H9 (cell line): ENCODE measurements around the gene LMOD3. TPM values are rescaled to one million over a fixed set of nuclear protein-coding genes. Genes with fewer than 3 reads are reported as not detected.

ENCODE experiments used
- DNase-seq: peaks from one replicate; pipeline ENCODE4 v3.0.0-alpha.2; 2017
- H2AFZ ChIP-seq: one replicate; pipeline ENCODE4 v1.6.1; 2013; ENCODE audit warnings: mild to moderate bottlenecking, low read length, control low read depth, moderate library complexity
- H2AK5ac ChIP-seq: 2 replicates; pipeline ENCODE4 v1.6.1; 2013; ENCODE audit warnings: low read length, control low read depth, mixed read lengths; ENCODE audit not compliant: insufficient read length
- H2BK120ac ChIP-seq: one replicate; pipeline ENCODE4 v1.6.1; 2013; ENCODE audit warnings: low read depth, mild to moderate bottlenecking, low read length, control low read depth, inconsistent platforms; ENCODE audit not compliant: poor library complexity, severe bottlenecking
- H2BK12ac ChIP-seq: 2 replicates; pipeline ENCODE4 v1.6.1; 2013; ENCODE audit warnings: low read length, control low read depth, mixed read lengths, low read depth; ENCODE audit not compliant: insufficient read length
- H2BK15ac ChIP-seq: 2 replicates; pipeline ENCODE4 v1.6.1; 2013; ENCODE audit warnings: low read depth, low read length, control low read depth
- H2BK20ac ChIP-seq: one replicate; pipeline ENCODE4 v1.6.1; 2013; ENCODE audit warnings: low read depth, mild to moderate bottlenecking, low read length, control low read depth, inconsistent platforms; ENCODE audit not compliant: poor library complexity, severe bottlenecking
- H2BK5ac ChIP-seq: 2 replicates; pipeline ENCODE4 v1.6.1; 2013; ENCODE audit warnings: low read length, control low read depth, mixed read lengths; ENCODE audit not compliant: insufficient read length
- H3K14ac ChIP-seq: 2 replicates; pipeline ENCODE4 v1.6.1; 2013; ENCODE audit warnings: low read length, control low read depth; ENCODE audit not compliant: insufficient read depth
- H3K18ac ChIP-seq: 2 replicates; pipeline ENCODE4 v1.6.1; 2013; ENCODE audit warnings: low read depth, mild to moderate bottlenecking, mixed read lengths, low read length, control low read depth; ENCODE audit not compliant: insufficient read length
- H3K23ac ChIP-seq: 2 replicates; pipeline ENCODE4 v1.6.1; 2013; ENCODE audit warnings: low read length, control low read depth, mixed read lengths, low read depth; ENCODE audit not compliant: insufficient read length
- H3K23me2 ChIP-seq: 2 replicates; pipeline ENCODE4 v1.6.1; 2013; ENCODE audit warnings: low read depth, mild to moderate bottlenecking, mixed read lengths, low read length, control low read depth; ENCODE audit not compliant: insufficient read length, poor library complexity, severe bottlenecking
- H3K27ac ChIP-seq: 2 replicates; pipeline ENCODE4 v1.5.1; 2013; ENCODE audit warnings: low read length, control low read depth, mixed read lengths, low read depth; ENCODE audit not compliant: insufficient read length
- H3K27me3 ChIP-seq: 2 replicates; pipeline ENCODE4 v1.6.1; 2013; ENCODE audit warnings: low read length, control low read depth, inconsistent platforms; ENCODE audit not compliant: insufficient read depth
- H3K4ac ChIP-seq: 2 replicates; pipeline ENCODE4 v1.6.1; 2013; ENCODE audit warnings: low read depth, mild to moderate bottlenecking, control low read depth, inconsistent platforms, low read length, moderate library complexity
- H3K4me1 ChIP-seq: 2 replicates; pipeline ENCODE4 v1.6.1; 2013; ENCODE audit warnings: low read length, control low read depth, inconsistent platforms; ENCODE audit not compliant: insufficient read depth
- H3K4me2 ChIP-seq: 2 replicates; pipeline ENCODE4 v1.6.1; 2013; ENCODE audit warnings: low read length, control low read depth, mixed read lengths; ENCODE audit not compliant: insufficient read length, insufficient read depth
- H3K56ac ChIP-seq: 2 replicates; pipeline ENCODE4 v1.6.1; 2013; ENCODE audit warnings: low read depth, mild to moderate bottlenecking, mixed read lengths, low read length, control low read depth; ENCODE audit not compliant: insufficient read length
- H3K79me1 ChIP-seq: 2 replicates; pipeline ENCODE4 v1.6.1; 2013; ENCODE audit warnings: low read depth, mild to moderate bottlenecking, moderate library complexity, low read length, control low read depth, inconsistent platforms; ENCODE audit not compliant: insufficient read depth, poor library complexity, severe bottlenecking
- H3K79me2 ChIP-seq: 2 replicates; pipeline ENCODE4 v1.6.1; 2013; ENCODE audit warnings: low read length, control low read depth, inconsistent platforms; ENCODE audit not compliant: insufficient read depth
- H3K9ac ChIP-seq: 2 replicates; pipeline ENCODE4 v1.6.1; 2013; ENCODE audit warnings: low read length, control low read depth, mixed read lengths; ENCODE audit not compliant: insufficient read length; ENCODE audit errors: extremely low read depth
- H3K9me3 ChIP-seq: one replicate; pipeline ENCODE4 v1.6.1; 2013; ENCODE audit warnings: low read depth, low read length, inconsistent platforms; ENCODE audit not compliant: control insufficient read depth
- H3T11ph ChIP-seq: one replicate; pipeline ENCODE4 v1.6.1; 2013; ENCODE audit warnings: mild to moderate bottlenecking, low read length, control low read depth, inconsistent platforms
- H4K20me1 ChIP-seq: one replicate; pipeline ENCODE4 v1.6.1; 2013; ENCODE audit not compliant: control insufficient read depth, insufficient read length, insufficient read depth
- H4K5ac ChIP-seq: 2 replicates; pipeline ENCODE4 v1.6.1; 2013; ENCODE audit warnings: low read depth, mild to moderate bottlenecking, mixed read lengths, low read length, control low read depth; ENCODE audit not compliant: insufficient read length
- H4K8ac ChIP-seq: replicated peaks from 2 replicates; pipeline ENCODE4 v1.6.1; 2013; ENCODE audit warnings: low read length, control low read depth, mixed read lengths, low read depth; ENCODE audit not compliant: insufficient read length
- H4K91ac ChIP-seq: 2 replicates; pipeline ENCODE4 v1.6.1; 2013; ENCODE audit warnings: low read depth, mild to moderate bottlenecking, moderate library complexity, mixed read lengths, low read length, control low read depth; ENCODE audit not compliant: insufficient read length
- H3K27ac Mint-ChIP-seq, 3 experiments: 2 replicates in 2 of 3; 3 replicates in 1 of 3; pipeline ENCODE4 v1.8.0; 2020 to 2021; ENCODE audit warnings: mixed read lengths in 3 of 3, mild to moderate bottlenecking in 1 of 3, moderate library complexity in 1 of 3
- H3K27me3 Mint-ChIP-seq: 2 replicates; pipeline ENCODE4 v1.8.0; 2021; ENCODE audit warnings: low read depth, mild to moderate bottlenecking, moderate library complexity, mixed read lengths
- H3K36me3 Mint-ChIP-seq, 3 experiments: 2 replicates in 2 of 3; 3 replicates in 1 of 3; pipeline ENCODE4 v1.8.0; 2020 to 2021; ENCODE audit warnings: low read depth in 3 of 3, mixed read lengths in 3 of 3; ENCODE audit not compliant: insufficient read depth in 1 of 3
- H3K4me1 Mint-ChIP-seq, 2 experiments: 2 replicates each; pipeline ENCODE4 v1.8.0; 2020; ENCODE audit warnings: mixed read lengths in 2 of 2
- H3K4me3 Mint-ChIP-seq, 2 experiments: 2 replicates in 1 of 2; 3 replicates in 1 of 2; pipeline ENCODE4 v1.8.0; 2020 to 2021; ENCODE audit warnings: mild to moderate bottlenecking in 2 of 2, mixed read lengths in 2 of 2, moderate library complexity in 1 of 2
- H3K9me3 Mint-ChIP-seq, 2 experiments: 2 replicates in 1 of 2; 3 replicates in 1 of 2; pipeline ENCODE4 v1.8.0; 2020; ENCODE audit warnings: mild to moderate bottlenecking in 2 of 2, mixed read lengths in 2 of 2, moderate library complexity in 1 of 2
- WGBS: extraction: QIAGEN DNeasy Blood & Tissue Kit; methylation state at CpG from one replicate; pipeline ENCODE4 v1.1.7; 2013; ENCODE audit warnings: missing lambda C conversion rate, low lambda C conversion rate, mixed read lengths; ENCODE audit not compliant: insufficient read length; ENCODE audit errors: extremely low coverage; 5-methylcytosine and 5-hydroxymethylcytosine counted together
- total RNA-seq: library from RNA; stranded (reverse); gene quantifications from 2 replicates; pipeline ENCODE4 v1.2.1, GENCODE V29; 2021
- TF ChIP-seq, protein P1 (sequence below): fragments of 200-600 bp; sonication (generic); conservative IDR thresholded peaks from 3 replicates; pipeline ENCODE4 v1.8.0; 2021; ENCODE audit warnings: antibody characterized with exemption, mild to moderate bottlenecking

The LMOD3 gene
- total RNA-seq, 1 experiment from 2014 or later = not detected

DNA sequence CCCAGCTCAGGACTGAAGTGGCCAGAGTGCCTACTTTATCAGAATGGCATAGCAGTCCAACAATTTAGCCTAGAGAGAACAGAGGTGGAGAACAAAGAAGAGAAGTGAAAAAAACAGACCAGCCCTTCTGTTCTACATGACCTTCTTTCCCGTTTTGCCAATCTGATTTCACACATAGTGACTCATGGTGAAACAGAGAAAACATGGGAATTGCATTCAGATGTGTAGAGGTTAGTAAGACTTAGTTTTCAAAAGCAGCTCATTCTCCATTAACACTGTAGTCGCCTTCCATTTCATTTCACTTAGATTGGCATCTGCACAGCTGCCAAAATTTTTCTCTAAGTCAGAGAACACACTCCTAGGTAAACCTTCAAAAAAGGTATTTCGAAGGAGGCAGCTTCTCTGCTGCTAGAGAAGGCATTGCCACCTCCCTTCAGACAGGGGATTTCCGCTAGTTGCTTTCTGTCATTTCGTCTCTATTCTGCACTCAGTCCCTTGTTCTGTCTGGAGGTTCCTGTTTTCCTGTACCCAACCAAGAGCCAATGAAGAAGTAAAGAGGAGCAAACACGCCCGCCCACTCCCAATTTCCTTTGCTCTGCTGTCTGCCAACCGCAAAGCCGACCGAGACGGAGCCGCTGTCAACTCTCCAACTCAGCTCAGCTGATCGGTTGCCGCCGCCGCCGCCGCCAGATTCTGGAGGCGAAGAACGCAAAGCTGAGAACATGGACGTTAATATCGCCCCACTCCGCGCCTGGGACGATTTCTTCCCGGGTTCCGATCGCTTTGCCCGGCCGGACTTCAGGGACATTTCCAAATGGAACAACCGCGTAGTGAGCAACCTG is 37.8 kb downstream of the LMOD3 start, which contains the start of gene ARL6IP5:
ARL6IP5 (plus strand) TSS at position 612 of the 842 bp plus-strand sequence; CDS start at position 723, 111 bp downstream.
- H3K23me2 ChIP-seq = peaks cover 7% of the 10 kb centered on the region
- H3K79me2 ChIP-seq = peaks cover 1% of the 10 kb centered on the region; the same call in 1 of the 2 replicates
- H3K9me3 ChIP-seq = no peaks in the 10 kb centered on the region
- peak within 1 kb of the TSS; percentile 78 for H2AFZ ChIP-seq
- peak within 1 kb of the TSS; percentile 98 for H3K4me2 ChIP-seq
- H3K27me3 ChIP-seq = no peaks in the 10 kb centered on the region
- H3K4me1 Mint-ChIP-seq = peaks cover 32 to 35% of the 10 kb centered on the region in 2 experiments
- H3K23ac ChIP-seq = no peak within 1 kb of the TSS
- H3K14ac ChIP-seq = no peak within 1 kb of the TSS; the same call in 1 of the 2 replicates
- H3K56ac ChIP-seq = no peak within 1 kb of the TSS
- no peak within 1 kb of the TSS for H2BK5ac ChIP-seq
- H3K4ac ChIP-seq = no peak within 1 kb of the TSS
- no peaks in the 10 kb centered on the region for H3K9me3 Mint-ChIP-seq
- WGBS = no CpG with 5 or more reads among the region's 32 CpGs
- no peak within 1 kb of the TSS for H4K5ac ChIP-seq
- no peak within 1 kb of the TSS for H3T11ph ChIP-seq
- TF ChIP-seq, protein P1, sequence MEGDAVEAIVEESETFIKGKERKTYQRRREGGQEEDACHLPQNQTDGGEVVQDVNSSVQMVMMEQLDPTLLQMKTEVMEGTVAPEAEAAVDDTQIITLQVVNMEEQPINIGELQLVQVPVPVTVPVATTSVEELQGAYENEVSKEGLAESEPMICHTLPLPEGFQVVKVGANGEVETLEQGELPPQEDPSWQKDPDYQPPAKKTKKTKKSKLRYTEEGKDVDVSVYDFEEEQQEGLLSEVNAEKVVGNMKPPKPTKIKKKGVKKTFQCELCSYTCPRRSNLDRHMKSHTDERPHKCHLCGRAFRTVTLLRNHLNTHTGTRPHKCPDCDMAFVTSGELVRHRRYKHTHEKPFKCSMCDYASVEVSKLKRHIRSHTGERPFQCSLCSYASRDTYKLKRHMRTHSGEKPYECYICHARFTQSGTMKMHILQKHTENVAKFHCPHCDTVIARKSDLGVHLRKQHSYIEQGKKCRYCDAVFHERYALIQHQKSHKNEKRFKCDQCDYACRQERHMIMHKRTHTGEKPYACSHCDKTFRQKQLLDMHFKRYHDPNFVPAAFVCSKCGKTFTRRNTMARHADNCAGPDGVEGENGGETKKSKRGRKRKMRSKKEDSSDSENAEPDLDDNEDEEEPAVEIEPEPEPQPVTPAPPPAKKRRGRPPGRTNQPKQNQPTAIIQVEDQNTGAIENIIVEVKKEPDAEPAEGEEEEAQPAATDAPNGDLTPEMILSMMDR = no peak
- no peak within 1 kb of the TSS for H2AK5ac ChIP-seq
- H3K18ac ChIP-seq = no peak within 1 kb of the TSS
- H3K4me3 Mint-ChIP-seq = peak within 1 kb of the TSS; percentile 89 to 94
- H3K27me3 Mint-ChIP-seq = no peaks in the 10 kb centered on the region; the same call in 1 of the 2 replicates
- H2BK120ac ChIP-seq = no peak within 1 kb of the TSS
- no peak within 1 kb of the TSS for H3K27ac ChIP-seq
- no peaks in the 10 kb centered on the region for H4K20me1 ChIP-seq
- no peak within 1 kb of the TSS for H4K91ac ChIP-seq
- peaks cover 6% of the 10 kb centered on the region; the same call in 1 of the 2 replicates for H3K4me1 ChIP-seq
- H2BK20ac ChIP-seq = no peak within 1 kb of the TSS
- peak; percentile 92 for DNase-seq
- H3K27ac Mint-ChIP-seq = peak within 1 kb of the TSS in 1 of 3 experiments; percentile 48; a peak in 2 of 7 replicates
- no peaks in the 10 kb centered on the region for H3K36me3 Mint-ChIP-seq
- peak within 1 kb of the TSS; percentile 81 for H3K9ac ChIP-seq
- H3K79me1 ChIP-seq = no peaks in the 10 kb centered on the region
- no peak within 1 kb of the TSS for H2BK15ac ChIP-seq
- H4K8ac ChIP-seq = no peak within 1 kb of the TSS
- no peak within 1 kb of the TSS for H2BK12ac ChIP-seq
